ENCODE results near the gene GJA1.

DNA sequence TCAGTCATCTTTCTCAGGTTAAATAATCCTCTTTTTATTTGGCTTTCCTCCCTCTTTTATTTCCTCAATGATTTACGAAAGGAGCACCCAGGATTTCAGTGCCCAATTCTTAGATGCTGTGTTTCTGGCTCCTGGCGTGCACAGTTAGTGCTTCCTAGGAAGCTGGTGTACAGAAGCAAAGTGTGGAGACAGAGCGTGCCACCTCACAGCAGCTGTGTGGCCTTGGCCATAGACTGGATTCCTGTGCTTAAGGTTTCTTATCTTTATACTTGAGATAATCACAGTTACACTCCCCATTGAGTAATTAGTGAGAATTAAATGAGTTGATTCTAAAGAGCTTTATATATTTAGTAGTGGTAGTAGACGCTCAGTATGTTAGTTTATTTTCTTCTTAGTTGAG is 39.7 kb upstream of the GJA1 start:
- TF ChIP-seq, protein P1, sequence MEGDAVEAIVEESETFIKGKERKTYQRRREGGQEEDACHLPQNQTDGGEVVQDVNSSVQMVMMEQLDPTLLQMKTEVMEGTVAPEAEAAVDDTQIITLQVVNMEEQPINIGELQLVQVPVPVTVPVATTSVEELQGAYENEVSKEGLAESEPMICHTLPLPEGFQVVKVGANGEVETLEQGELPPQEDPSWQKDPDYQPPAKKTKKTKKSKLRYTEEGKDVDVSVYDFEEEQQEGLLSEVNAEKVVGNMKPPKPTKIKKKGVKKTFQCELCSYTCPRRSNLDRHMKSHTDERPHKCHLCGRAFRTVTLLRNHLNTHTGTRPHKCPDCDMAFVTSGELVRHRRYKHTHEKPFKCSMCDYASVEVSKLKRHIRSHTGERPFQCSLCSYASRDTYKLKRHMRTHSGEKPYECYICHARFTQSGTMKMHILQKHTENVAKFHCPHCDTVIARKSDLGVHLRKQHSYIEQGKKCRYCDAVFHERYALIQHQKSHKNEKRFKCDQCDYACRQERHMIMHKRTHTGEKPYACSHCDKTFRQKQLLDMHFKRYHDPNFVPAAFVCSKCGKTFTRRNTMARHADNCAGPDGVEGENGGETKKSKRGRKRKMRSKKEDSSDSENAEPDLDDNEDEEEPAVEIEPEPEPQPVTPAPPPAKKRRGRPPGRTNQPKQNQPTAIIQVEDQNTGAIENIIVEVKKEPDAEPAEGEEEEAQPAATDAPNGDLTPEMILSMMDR (IDR thresholded peaks at IDR 0.05; ENCODE audit: low read length): no peak
- no peak for TF ChIP-seq EZH2phosphoT487 (IDR thresholded peaks at IDR 0.05; ENCODE audit: low read length)

All from MM.1S (cell line).